NB4 (cell line): Measurements from ENCODE around the gene WDR70.

Experiments used
- CTCF ChIP-seq: IDR thresholded peaks from one replicate; pipeline ENCODE4 v1.5.1; 2012; ENCODE audit warnings: low read depth, low read length
- MAX ChIP-seq: IDR thresholded peaks from 2 replicates; pipeline ENCODE4 v1.6.1; 2011; ENCODE audit warnings: low read depth, low read length
- POLR2A ChIP-seq: IDR thresholded peaks from 2 replicates; pipeline ENCODE4 v1.6.1; 2011; ENCODE audit warnings: mild to moderate bottlenecking; ENCODE audit not compliant: insufficient read length; ENCODE audit errors: extremely low read depth

GRCh38 chr5:37709020-37709419 is 329.9 kb downstream of the WDR70 start:
- TF ChIP-seq CTCF: no peak
- no peak for TF ChIP-seq POLR2A
- TF ChIP-seq MAX: no peak
